H1 (cell line): ENCODE measurements around the gene IRF2BP1. TPM values are rescaled to one million over a fixed set of nuclear protein-coding genes. Genes with fewer than 3 reads are reported as not detected.

Experiments
- CTCF ChIA-PET: fragments of 300-600 bp; sonication (Branson Sonifier 250); formaldehyde crosslinking; loops from one replicate; lab custom pipeline; 2021; ENCODE audit not compliant: partially characterized antibody; lab: Charles Lee
- POLR2A ChIA-PET: fragments of 300-600 bp; sonication (Branson Sonifier 250); formaldehyde crosslinking; loops from one replicate; lab custom pipeline; 2021; ENCODE audit warnings: inconsistent platforms; ENCODE audit not compliant: partially characterized antibody; lab: Charles Lee
- DNase-seq, 2 experiments: peaks; one replicate each; pipeline versions ENCODE4 v3.0.0 to v3.0.0-alpha.2; 2010 to 2022; ENCODE audit warnings: low spot score in 2 of 2, low read depth in 1 of 2, mixed read lengths in 1 of 2
- FAIRE-seq: peaks from 2 replicates; lab custom pipeline; 2011; peaks lifted over from hg19 to GRCh38; lab: Jason Lieb, UNC
- H2AFZ ChIP-seq: 2 replicates; pipeline ENCODE4 v1.8.1; 2012; ENCODE audit warnings: low read length, inconsistent platforms
- H2AK5ac ChIP-seq: 2 replicates; pipeline ENCODE4 v1.6.1; 2013; ENCODE audit warnings: low read depth, low read length
- H2BK120ac ChIP-seq: replicated peaks from 2 replicates; pipeline ENCODE3; 2013; ENCODE audit warnings: low read depth, low read length, inconsistent platforms
- H2BK12ac ChIP-seq: 2 replicates; pipeline ENCODE4 v1.6.1; 2013; ENCODE audit warnings: low read depth, low read length
- H2BK15ac ChIP-seq: 2 replicates; pipeline ENCODE4 v1.6.1; 2013; ENCODE audit warnings: low read length
- H2BK20ac ChIP-seq: 2 replicates; pipeline ENCODE4 v1.6.1; 2013; ENCODE audit warnings: low read length
- H2BK5ac ChIP-seq: 2 replicates; pipeline ENCODE4 v1.6.1; 2013; ENCODE audit warnings: low read depth, low read length
- H3K14ac ChIP-seq: 2 replicates; pipeline ENCODE4 v1.6.1; 2013; ENCODE audit warnings: inconsistent platforms; ENCODE audit not compliant: insufficient read length
- H3K18ac ChIP-seq: 2 replicates; pipeline ENCODE4 v1.6.1; 2013; ENCODE audit warnings: low read length; ENCODE audit errors: extremely low read depth
- H3K23ac ChIP-seq: 2 replicates; pipeline ENCODE4 v1.6.1; 2013; ENCODE audit warnings: inconsistent platforms; ENCODE audit not compliant: insufficient read length
- H3K23me2 ChIP-seq: 2 replicates; pipeline ENCODE4 v1.6.1; 2013; ENCODE audit warnings: low read depth, low read length
- H3K27ac ChIP-seq: 2 replicates; pipeline ENCODE4 v1.6.1; 2011; ENCODE audit warnings: low read depth, low read length, inconsistent platforms
- H3K27me3 ChIP-seq, 4 experiments: replicated peaks in 1 of 4; 1 replicate in 1 of 4; 2 replicates in 3 of 4; pipeline versions ENCODE4 v1.6.1 to v1.8.1; 2011 to 2013; ENCODE audit warnings: low read length in 3 of 4, mild to moderate bottlenecking in 3 of 4, inconsistent platforms in 2 of 4, mixed read lengths in 2 of 4, moderate library complexity in 1 of 4; ENCODE audit not compliant: control insufficient read depth in 3 of 4, insufficient read depth in 3 of 4; ENCODE audit errors: extremely low read depth in 1 of 4
- H3K36me3 ChIP-seq, 4 experiments: 2 replicates each; pipeline versions ENCODE4 v1.6.1 to v1.8.1; 2011 to 2013; ENCODE audit warnings: mild to moderate bottlenecking in 4 of 4, low read length in 3 of 4, moderate library complexity in 2 of 4, control low read depth in 1 of 4, inconsistent platforms in 1 of 4; ENCODE audit not compliant: insufficient read depth in 4 of 4, control insufficient read depth in 2 of 4
- H3K4ac ChIP-seq: replicated peaks from 2 replicates; pipeline ENCODE3; 2013; ENCODE audit warnings: low read length, low read depth, mixed read lengths, inconsistent platforms; ENCODE audit not compliant: insufficient read length
- H3K4me1 ChIP-seq, 4 experiments: replicated peaks in 1 of 4; 1 replicate in 1 of 4; 2 replicates in 3 of 4; pipeline versions ENCODE4 v1.6.1 to v1.8.1; 2011 to 2013; ENCODE audit warnings: low read length in 3 of 4, inconsistent platforms in 2 of 4, mixed read lengths in 1 of 4; ENCODE audit not compliant: insufficient read depth in 4 of 4, control insufficient read depth in 3 of 4
- H3K4me2 ChIP-seq, 2 experiments: 2 replicates each; pipeline versions ENCODE4 v1.6.1 to v1.8.1; 2011 to 2013; ENCODE audit warnings: low read depth in 2 of 2, low read length in 2 of 2, control low read depth in 1 of 2, inconsistent platforms in 1 of 2, mild to moderate bottlenecking in 1 of 2; ENCODE audit not compliant: insufficient read depth in 1 of 2
- H3K4me3 ChIP-seq, 4 experiments: fragments of 200-600, 300-600 bp in 1 of 4; sonication (generic), shearing (Covaris generic), sonication (Bioruptor Twin) in 1 of 4; 2 replicates each; pipeline versions ENCODE4 v1.5.1 to v1.8.1; 2011 to 2016; ENCODE audit warnings: low read length in 4 of 4, low read depth in 3 of 4, control low read depth in 2 of 4, inconsistent platforms in 2 of 4, mild to moderate bottlenecking in 2 of 4, mixed read lengths in 1 of 4, moderate library complexity in 1 of 4; ENCODE audit not compliant: insufficient read depth in 2 of 4; ENCODE audit errors: extremely low read depth in 1 of 4
- H3K56ac ChIP-seq: replicated peaks from 2 replicates; pipeline ENCODE3; 2013; ENCODE audit warnings: low read depth, mild to moderate bottlenecking, mixed read lengths, low read length, inconsistent platforms; ENCODE audit not compliant: insufficient read length
- H3K79me1 ChIP-seq: 2 replicates; pipeline ENCODE4 v1.6.1; 2013; ENCODE audit warnings: low read depth, low read length, control low read depth
- H3K79me2 ChIP-seq, 2 experiments: 2 replicates each; pipeline versions ENCODE4 v1.6.1 to v1.8.1; 2012 to 2013; ENCODE audit warnings: low read length in 2 of 2, mild to moderate bottlenecking in 2 of 2, inconsistent platforms in 1 of 2; ENCODE audit not compliant: insufficient read depth in 2 of 2, control insufficient read depth in 1 of 2
- H3K9ac ChIP-seq, 4 experiments: replicated peaks in 1 of 4; 1 replicate in 1 of 4; 2 replicates in 3 of 4; pipeline versions ENCODE4 v1.6.1 to v1.8.1; 2011 to 2013; ENCODE audit warnings: low read depth in 3 of 4, low read length in 3 of 4, control low read depth in 2 of 4, mild to moderate bottlenecking in 2 of 4, moderate library complexity in 2 of 4, inconsistent platforms in 1 of 4; ENCODE audit errors: extremely low read depth in 1 of 4
- H3K9me3 ChIP-seq, 2 experiments: 2 replicates each; pipeline versions ENCODE4 v1.6.1 to v1.8.1; 2012 to 2013; ENCODE audit warnings: mild to moderate bottlenecking in 2 of 2, moderate library complexity in 2 of 2, control low read depth in 1 of 2, inconsistent platforms in 1 of 2, low read depth in 1 of 2, low read length in 1 of 2, mixed read lengths in 1 of 2; ENCODE audit not compliant: insufficient read depth in 2 of 2
- H4K20me1 ChIP-seq, 2 experiments: replicated peaks in 1 of 2; 2 replicates each; pipeline versions ENCODE3 to v1.8.1; 2011 to 2013; ENCODE audit warnings: inconsistent platforms in 2 of 2, low read length in 2 of 2, mild to moderate bottlenecking in 1 of 2; ENCODE audit not compliant: insufficient read depth in 2 of 2, control insufficient read depth in 1 of 2
- H4K5ac ChIP-seq: 2 replicates; pipeline ENCODE4 v1.6.1; 2013; ENCODE audit warnings: low read length, low read depth, mixed read lengths, inconsistent platforms; ENCODE audit not compliant: insufficient read length
- H4K8ac ChIP-seq: 2 replicates; pipeline ENCODE4 v1.8.0; 2013; ENCODE audit warnings: mild to moderate bottlenecking, moderate library complexity, low read length, inconsistent platforms; ENCODE audit not compliant: insufficient read depth; ENCODE audit errors: extremely low read depth
- H4K91ac ChIP-seq: replicated peaks from 2 replicates; pipeline ENCODE3; 2013; ENCODE audit warnings: low read length, mixed read lengths, inconsistent platforms; ENCODE audit not compliant: insufficient read length
- CBX8 ChIP-seq: fragments of 300-800, 300-1000 bp; sonication (generic); IDR thresholded peaks from 2 replicates; pipeline ENCODE4 v1.7.1; 2016; ENCODE audit warnings: low read depth, low read length, borderline replicate concordance
- CHD2 ChIP-seq: IDR thresholded peaks from 2 replicates; pipeline ENCODE4 v1.6.1; 2012; ENCODE audit warnings: low read length, improper control_type of control experiment
- EZH2 ChIP-seq: fragments of 200-600 bp; sonication (generic); IDR thresholded peaks from 2 replicates; pipeline ENCODE4 v1.7.1; 2012; ENCODE audit warnings: low read depth, mild to moderate bottlenecking, moderate library complexity, low read length, inconsistent platforms; ENCODE audit not compliant: severe bottlenecking
- HDAC6 ChIP-seq: IDR thresholded peaks from one replicate; pipeline ENCODE4 v1.7.1; 2012; ENCODE audit warnings: low read depth, mild to moderate bottlenecking, inconsistent platforms, low read length, moderate library complexity
- RAD21 ChIP-seq, 2 experiments: IDR thresholded peaks in 1 of 2; conservative IDR thresholded peaks in 1 of 2; 2 replicates each; pipeline ENCODE4 v1.6.1; 2011; ENCODE audit warnings: low read depth in 2 of 2, low read length in 2 of 2, improper control_type of control experiment in 1 of 2, inconsistent platforms in 1 of 2, mild to moderate bottlenecking in 1 of 2, moderate library complexity in 1 of 2
- SRF ChIP-seq: IDR thresholded peaks from 2 replicates; pipeline ENCODE4 v1.6.1; 2011; ENCODE audit warnings: mild to moderate bottlenecking, low read depth, low read length, moderate library complexity
- WGBS, 2 experiments: shearing (Covaris generic) in 1 of 2; methylation state at CpG; one replicate each; pipeline versions ENCODE4 v1.1.6 to v1.1.7; 2013 to 2015; ENCODE audit warnings: low lambda C conversion rate in 2 of 2, mixed read lengths in 2 of 2, inconsistent platforms in 1 of 2, low coverage in 1 of 2, missing lambda C conversion rate in 1 of 2; ENCODE audit not compliant: insufficient replicate concordance in 2 of 2, insufficient coverage in 1 of 2, insufficient read length in 1 of 2; ENCODE audit errors: extremely low coverage in 1 of 2, missing lambda C conversion rate in 1 of 2; 5-methylcytosine and 5-hydroxymethylcytosine counted together
- polyA plus RNA-seq, 7 experiments: library from polyadenylated mRNA; depleted of rRNA in 3 of 7; stranded (reverse) in 5 of 7; unstranded in 2 of 7; fragments of >200 nt in 5 of 7; fragments of 200-250 nt in 2 of 7; gene quantifications; 1 replicate in 5 of 7; 2 replicates in 1 of 7; 4 replicates in 1 of 7; pipeline versions ENCODE4 v1.2.1 to v1.2.3, GENCODE V29; 2011 to 2013; ENCODE audit warnings: missing spikeins in 2 of 7, mixed read lengths in 2 of 7
- total RNA-seq: library from RNA; stranded (reverse); fragmentation: NEBNext Ultra II Directional; extraction: Animal tissue kit (Norgen Biotek cat#: 25700); gene quantifications from 2 replicates; pipeline ENCODE4 v1.2.1, GENCODE V29; 2021

The IRF2BP1 gene
- total and polyA plus RNA-seq, 2 of the 8 experiments (the other 6 are each of a cell fraction or from before 2014, with no cell fraction given) = 12.1 to 24.4 TPM

GRCh38 chr19:45918721-45919120, 32.8 kb upstream of the IRF2BP1 start:
- Histone ChIP-seq H3K79me1 (no peaks in the 10 kb centered on the region), H4K20me1 (no peaks in the 10 kb centered on the region), H3K27me3 (no peaks in the 10 kb centered on the region), H3K56ac (no peak overlapping the region), H3K36me3 (no peaks in the 10 kb centered on the region), H3K4ac (no peak overlapping the region), H3K18ac (no peak overlapping the region), H3K9ac (no peak overlapping the region), H2BK20ac (no peak overlapping the region), H3K79me2 (no peaks in the 10 kb centered on the region), H3K4me1 (peaks cover 0 to 3% (median 0%) of the 10 kb centered on the region in 4 experiments; a peak in 4 of 7 replicates), H4K8ac (no peak overlapping the region), H2AFZ (no peak overlapping the region), H2BK120ac (no peak overlapping the region), H3K4me2 (no peak overlapping the region), H3K27ac (no peak overlapping the region), H3K23me2 (no peaks in the 10 kb centered on the region), H3K23ac (no peak overlapping the region), H2BK5ac (no peak overlapping the region), H3K14ac (no peak overlapping the region), H3K4me3 (no peak overlapping the region), H4K5ac (no peak overlapping the region), H2BK12ac (no peak overlapping the region), H2BK15ac (no peak overlapping the region), H2AK5ac (no peak overlapping the region), H3K9me3 (no peaks in the 10 kb centered on the region), H4K91ac (no peak overlapping the region)
- DNase-seq (no peak), FAIRE-seq (no peak)
- 87% methylated on average over 3 of the region's 4 CpGs; no CpG with 5 or more reads in 1 of the 2 experiments for WGBS, 2 experiments
- CTCF ChIA-PET = interaction anchor here (0.6 to 1.3 kb wide), 2 partner anchors 35 to 45 kb away, joined by 3 read pairs; no protein-coding TSS in a partner anchor
- POLR2A ChIA-PET = no interaction called here
- TF ChIP-seq HDAC6 = no peak
- no peak for TF ChIP-seq CBX8
- no peak for TF ChIP-seq SRF
- no peak for TF ChIP-seq EZH2
- TF ChIP-seq RAD21 (IDR thresholded peaks at IDR 0.05 in 1 of 2, conservative IDR thresholded peaks at IDR 0.05 in 1 of 2; ENCODE audit: low read depth in 2 of 2, low read length in 2 of 2) = no peak
- TF ChIP-seq CHD2 = no peak
